Neuronal stem cell (in vitro differentiated cells): ENCODE results near the gene EIF4G3.

Experiments used
- DNase-seq: peaks from one replicate; pipeline ENCODE4 v3.0.0-alpha.2; 2013; ENCODE audit warnings: low spot score
- H2AFZ ChIP-seq: one replicate; pipeline ENCODE4 v1.6.1; 2013; ENCODE audit warnings: mild to moderate bottlenecking, low read length, inconsistent platforms
- H2AK5ac ChIP-seq: 2 replicates; pipeline ENCODE4 v1.6.1; 2013; ENCODE audit warnings: low read depth, mild to moderate bottlenecking, inconsistent platforms, low read length, moderate library complexity, mixed read lengths
- H2BK120ac ChIP-seq: 2 replicates; pipeline ENCODE4 v1.6.1; 2013; ENCODE audit warnings: low read depth, mild to moderate bottlenecking, inconsistent platforms, low read length, moderate library complexity, mixed read lengths
- H2BK12ac ChIP-seq: one replicate; pipeline ENCODE4 v1.6.1; 2013; ENCODE audit warnings: low read length, inconsistent platforms
- H2BK15ac ChIP-seq: 2 replicates; pipeline ENCODE4 v1.6.1; 2013; ENCODE audit warnings: mild to moderate bottlenecking, low read length, inconsistent platforms, mixed read lengths
- H2BK5ac ChIP-seq: one replicate; pipeline ENCODE4 v1.6.1; 2013; ENCODE audit warnings: inconsistent platforms, mild to moderate bottlenecking, low read length, moderate library complexity
- H3K14ac ChIP-seq: one replicate; pipeline ENCODE4 v1.6.1; 2013; ENCODE audit warnings: low read length, inconsistent platforms
- H3K18ac ChIP-seq: 2 replicates; pipeline ENCODE4 v1.6.1; 2013; ENCODE audit warnings: low read length, inconsistent platforms
- H3K23ac ChIP-seq: 2 replicates; pipeline ENCODE4 v1.6.1; 2013; ENCODE audit warnings: low read depth, mild to moderate bottlenecking, mixed read lengths, low read length, inconsistent platforms; ENCODE audit not compliant: poor library complexity
- H3K27ac ChIP-seq: replicated peaks from 3 replicates; pipeline ENCODE4 v1.5.1; 2013; ENCODE audit warnings: low read length, inconsistent platforms
- H3K27me3 ChIP-seq, 3 experiments: 2 replicates each; pipeline ENCODE4 v1.6.1; 2013; ENCODE audit warnings: low read length in 3 of 3, mild to moderate bottlenecking in 2 of 3, inconsistent platforms in 1 of 3, low read depth in 1 of 3, mixed read lengths in 1 of 3, moderate library complexity in 1 of 3; ENCODE audit not compliant: control insufficient read depth in 3 of 3, insufficient read depth in 3 of 3
- H3K36me3 ChIP-seq, 2 donors: replicated peaks in 1 of 2; 2 replicates each; pipeline ENCODE4 v1.6.1; 2013; ENCODE audit warnings: low read length in 2 of 2; ENCODE audit not compliant: control insufficient read depth in 2 of 2, insufficient read depth in 2 of 2
- H3K4ac ChIP-seq: 2 replicates; pipeline ENCODE4 v1.6.1; 2013; ENCODE audit warnings: inconsistent platforms, mild to moderate bottlenecking, low read length, moderate library complexity
- H3K4me1 ChIP-seq, 2 donors: 1 replicate in 1 of 2; 2 replicates in 1 of 2; pipeline ENCODE4 v1.6.1; 2013; ENCODE audit warnings: low read length in 2 of 2, low read depth in 1 of 2; ENCODE audit not compliant: control insufficient read depth in 2 of 2, insufficient read depth in 1 of 2
- H3K4me2 ChIP-seq: one replicate; pipeline ENCODE4 v1.6.1; 2013; ENCODE audit warnings: mild to moderate bottlenecking, low read length, inconsistent platforms; ENCODE audit not compliant: insufficient read depth, poor library complexity, severe bottlenecking
- H3K4me3 ChIP-seq, 2 donors: 2 replicates each; pipeline ENCODE4 v1.5.1; 2013; ENCODE audit warnings: low read length in 2 of 2, mild to moderate bottlenecking in 2 of 2, inconsistent platforms in 1 of 2, moderate library complexity in 1 of 2
- H3K79me1 ChIP-seq: one replicate; pipeline ENCODE4 v1.6.1; 2013; ENCODE audit warnings: low read depth, mild to moderate bottlenecking, inconsistent platforms, low read length, moderate library complexity
- H3K9ac ChIP-seq: one replicate; pipeline ENCODE4 v1.6.1; 2013; ENCODE audit warnings: mild to moderate bottlenecking, low read depth, low read length, inconsistent platforms; ENCODE audit not compliant: poor library complexity
- H3K9me3 ChIP-seq, 2 donors: replicated peaks in 1 of 2; 2 replicates each; pipeline versions ENCODE3 to v1.6.1; 2013; ENCODE audit warnings: low read length in 2 of 2, mild to moderate bottlenecking in 2 of 2, inconsistent platforms in 1 of 2, low read depth in 1 of 2, mixed read lengths in 1 of 2, moderate library complexity in 1 of 2; ENCODE audit not compliant: control insufficient read depth in 2 of 2, insufficient read depth in 1 of 2
- H4K8ac ChIP-seq: one replicate; pipeline ENCODE4 v1.6.1; 2013; ENCODE audit warnings: low read depth, mild to moderate bottlenecking, inconsistent platforms, low read length, moderate library complexity
- H4K91ac ChIP-seq: one replicate; pipeline ENCODE4 v1.6.1; 2013; ENCODE audit warnings: low read length, low read depth, mild to moderate bottlenecking, inconsistent platforms; ENCODE audit not compliant: poor library complexity
- WGBS, 2 donors: extraction: QIAGEN DNeasy Blood & Tissue Kit; methylation state at CpG; one replicate each; pipeline ENCODE4 v1.1.7; 2013; ENCODE audit warnings: missing lambda C conversion rate in 2 of 2, mixed read lengths in 1 of 2; ENCODE audit not compliant: insufficient read length in 2 of 2, insufficient replicate concordance in 1 of 2; ENCODE audit errors: extremely low coverage in 2 of 2; 5-methylcytosine and 5-hydroxymethylcytosine counted together

Gene EIF4G3

DNA sequence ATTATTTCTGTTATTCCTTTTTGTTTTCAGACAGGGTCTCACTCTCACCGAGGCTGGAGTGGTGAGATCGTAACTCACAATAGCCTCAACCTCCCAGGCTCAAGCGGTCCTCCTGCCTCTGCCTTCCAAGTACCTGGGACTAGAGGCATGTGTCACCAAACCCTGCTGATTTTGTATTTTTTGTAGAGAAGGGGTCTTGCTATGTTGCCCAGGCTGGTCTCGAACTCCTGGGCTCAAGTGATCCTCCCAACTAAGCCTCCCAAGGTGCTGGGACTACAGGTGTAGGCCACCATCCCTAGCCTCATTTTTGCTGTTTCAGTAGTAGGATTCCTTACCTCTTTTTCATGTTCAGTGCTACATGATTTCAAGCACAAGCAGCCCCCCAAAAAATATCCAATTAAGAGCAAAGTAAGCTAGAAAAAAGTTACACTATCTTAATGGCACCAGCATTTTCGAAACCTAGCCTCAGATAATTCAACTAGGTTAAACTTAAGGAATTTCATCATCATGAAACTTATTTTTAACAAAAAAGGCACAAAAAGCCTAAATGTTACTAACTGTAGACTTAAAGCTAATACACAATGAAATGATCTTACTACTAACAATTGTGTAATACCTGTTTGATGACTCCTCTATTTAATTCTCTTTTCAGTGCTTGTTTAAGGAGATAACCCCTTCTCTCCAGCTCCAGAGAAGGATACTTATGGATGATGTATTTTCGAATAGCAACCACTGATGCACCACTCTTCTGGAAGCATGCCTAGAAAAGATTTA is 406.2 kb downstream of the EIF4G3 start:
- Histone ChIP-seq H3K4me3 (no peak overlapping the region), H3K14ac (no peak overlapping the region), H3K4ac (no peak overlapping the region), H3K4me2 (no peak overlapping the region), H2AFZ (no peak overlapping the region), H4K8ac (no peak overlapping the region), H3K36me3 (peaks cover 47 to 100% of the 10 kb centered on the region in 2 donors), H3K23ac (no peak overlapping the region), H3K4me1 (no peaks in the 10 kb centered on the region), H2BK12ac (no peak overlapping the region), H2AK5ac (no peak overlapping the region), H3K27ac (no peak overlapping the region), H3K9me3 (no peaks in the 10 kb centered on the region), H3K9ac (no peak overlapping the region), H2BK15ac (no peak overlapping the region), H4K91ac (no peak overlapping the region), H2BK120ac (no peak overlapping the region), H2BK5ac (no peak overlapping the region), H3K27me3 (no peaks in the 10 kb centered on the region), H3K18ac (no peak overlapping the region), H3K79me1 (peaks cover 2% of the 10 kb centered on the region)
- no CpG with 5 or more reads among the region's 6 CpGs for WGBS, 2 donors
- DNase-seq = no peak

DNA sequence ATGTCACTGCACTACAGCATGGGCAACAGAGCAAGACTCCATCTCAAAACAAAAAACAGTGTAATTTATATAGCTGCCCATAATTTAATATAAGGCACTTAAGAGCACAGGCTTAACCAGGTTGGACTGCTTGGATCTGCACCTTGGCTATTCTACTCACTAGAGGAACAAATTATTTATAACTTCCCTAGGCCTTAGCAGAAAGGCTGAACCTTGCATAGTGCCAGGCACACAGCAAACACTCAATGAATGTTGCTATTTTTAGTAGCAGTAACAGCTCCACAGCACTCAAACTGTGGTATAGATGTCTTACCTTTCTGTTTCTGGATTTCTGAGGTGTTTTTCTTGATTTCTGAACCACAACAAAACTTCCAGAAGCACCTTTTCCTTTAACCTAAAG is 409.4 kb downstream of the EIF4G3 start:
- Histone ChIP-seq H3K18ac (no peak overlapping the region), H3K9ac (no peak overlapping the region), H3K4me2 (no peak overlapping the region), H3K4me1 (no peaks in the 10 kb centered on the region), H3K36me3 (peaks cover 42 to 100% of the 10 kb centered on the region in 2 donors), H3K23ac (no peak overlapping the region), H2BK5ac (no peak overlapping the region), H3K4ac (no peak overlapping the region), H3K14ac (no peak overlapping the region), H2AK5ac (no peak overlapping the region), H2BK15ac (no peak overlapping the region), H3K4me3 (no peak overlapping the region), H2BK12ac (no peak overlapping the region), H3K27me3 (no peaks in the 10 kb centered on the region), H3K9me3 (no peaks in the 10 kb centered on the region), H2AFZ (no peak overlapping the region), H2BK120ac (no peak overlapping the region), H3K79me1 (no peaks in the 10 kb centered on the region), H4K8ac (no peak overlapping the region), H3K27ac (no peak overlapping the region), H4K91ac (no peak overlapping the region)
- DNase-seq = no peak

DNA sequence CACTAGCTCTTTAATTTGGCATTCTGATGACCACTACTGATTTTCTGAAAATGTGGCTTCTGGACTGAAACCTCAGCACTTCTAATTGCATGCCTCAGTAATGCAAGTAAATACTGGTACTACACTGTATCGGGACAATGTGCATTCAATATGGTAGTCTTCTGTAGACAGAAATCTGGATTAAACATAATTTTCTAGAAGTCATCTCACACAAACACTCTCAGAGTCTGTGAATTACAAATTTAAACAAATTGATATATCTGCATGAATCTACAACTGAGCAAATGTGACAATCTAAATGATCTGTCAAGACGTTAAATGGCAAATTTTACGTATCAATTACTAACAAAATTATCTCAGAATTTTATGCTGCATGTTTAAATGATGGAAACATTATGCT is 413.3 kb downstream of the EIF4G3 start:
- no peak overlapping the region for H3K18ac ChIP-seq
- H2AK5ac ChIP-seq = no peak overlapping the region
- H4K91ac ChIP-seq = no peak overlapping the region
- H4K8ac ChIP-seq = no peak overlapping the region
- DNase-seq = no peak
- no peak overlapping the region for H3K4ac ChIP-seq
- H3K4me2 ChIP-seq = no peak overlapping the region
- H3K14ac ChIP-seq = no peak overlapping the region
- no peak overlapping the region for H3K27ac ChIP-seq
- WGBS, 2 donors = no CpG with 5 or more reads among the region's 3 CpGs
- peaks cover 47 to 100% of the 10 kb centered on the region in 2 donors for H3K36me3 ChIP-seq
- H2BK120ac ChIP-seq = no peak overlapping the region
- H2BK5ac ChIP-seq = no peak overlapping the region
- no peak overlapping the region for H2BK15ac ChIP-seq
- H3K79me1 ChIP-seq = no peaks in the 10 kb centered on the region
- no peak overlapping the region for H3K23ac ChIP-seq
- no peak overlapping the region for H2AFZ ChIP-seq
- no peak overlapping the region for H3K4me3 ChIP-seq
- H3K9me3 ChIP-seq = no peaks in the 10 kb centered on the region
- H3K9ac ChIP-seq = no peak overlapping the region
- H3K27me3 ChIP-seq = no peaks in the 10 kb centered on the region
- H2BK12ac ChIP-seq = no peak overlapping the region
- H3K4me1 ChIP-seq = no peaks in the 10 kb centered on the region

DNA sequence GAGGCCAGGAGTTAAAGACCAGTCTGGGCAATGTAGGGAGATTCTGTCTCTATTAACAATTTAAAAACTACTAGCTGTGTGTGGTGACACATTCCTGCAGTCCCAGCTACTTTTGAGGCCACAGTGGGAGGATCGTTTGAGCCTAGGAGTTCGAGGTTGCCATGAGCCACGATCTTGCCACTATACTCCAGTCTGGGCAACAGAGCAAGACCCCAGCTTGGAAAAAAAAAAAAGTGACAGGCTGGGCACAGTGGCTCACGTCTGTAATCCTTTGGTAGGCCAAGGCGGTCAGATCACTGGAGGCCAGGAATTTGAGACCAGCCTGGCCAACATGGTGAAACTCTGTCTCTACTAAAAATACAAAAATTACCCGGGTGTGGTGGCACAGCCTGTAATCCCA is 416.4 kb downstream of the EIF4G3 start:
- Histone ChIP-seq H3K27ac (no peak overlapping the region), H3K9ac (no peak overlapping the region), H3K4ac (no peak overlapping the region), H3K4me1 (no peaks in the 10 kb centered on the region), H2BK15ac (no peak overlapping the region), H4K8ac (no peak overlapping the region), H3K14ac (no peak overlapping the region), H3K9me3 (no peaks in the 10 kb centered on the region), H2AFZ (no peak overlapping the region), H3K27me3 (no peaks in the 10 kb centered on the region), H2BK120ac (no peak overlapping the region), H3K36me3 (peaks cover 41 to 99% of the 10 kb centered on the region in 2 donors), H4K91ac (no peak overlapping the region), H2BK5ac (no peak overlapping the region), H3K23ac (no peak overlapping the region), H3K18ac (no peak overlapping the region), H3K79me1 (no peaks in the 10 kb centered on the region), H2AK5ac (no peak overlapping the region), H3K4me3 (no peak overlapping the region), H2BK12ac (no peak overlapping the region), H3K4me2 (no peak overlapping the region)
- no CpG with 5 or more reads among the region's 6 CpGs for WGBS, 2 donors
- no peak for DNase-seq
